Lower leg skin (tissue), 4 donors: ENCODE measurements around the gene RCCD1. TPM values are rescaled to one million over a fixed set of nuclear protein-coding genes. Genes with fewer than 3 reads are reported as not detected.

Source experiments
- DNase-seq, 2 donors: peaks; one replicate each; pipeline ENCODE4 v3.0.0-alpha.2; 2019; ENCODE audit warnings: low spot score in 2 of 2
- H3K4me3 ChIP-seq: fragments of 200-600 bp; sonication (generic); 2 replicates; pipeline ENCODE4 v1.5.1; 2017; ENCODE audit warnings: mild to moderate bottlenecking, low read depth; ENCODE audit not compliant: poor library complexity, severe bottlenecking
- CTCF ChIP-seq, 3 donors: fragments of 450-650 bp; IDR thresholded peaks; one replicate each; pipeline ENCODE4 v1.5.1; 2016; ENCODE audit warnings: antibody characterized with exemption in 3 of 3, mild to moderate bottlenecking in 3 of 3, moderate library complexity in 2 of 3
- POLR2A ChIP-seq, 2 donors: fragments of 450-650 bp; IDR thresholded peaks; one replicate each; pipeline ENCODE4 v1.6.1; 2016 to 2017; ENCODE audit warnings: antibody characterized with exemption in 2 of 2, mild to moderate bottlenecking in 1 of 2, moderate library complexity in 1 of 2
- WGBS, 2 donors: methylation state at CpG; one replicate each; pipeline ENCODE4 v1.1.5; 2018; 5-methylcytosine and 5-hydroxymethylcytosine counted together
- intact Hi-C: fragments of 100-400 bp; cut with DNase I; formaldehyde crosslinking; loops from one replicate; pipeline ENCODE4 v1.15.0; 2023; ENCODE audit warnings: low total_unique reads
- total RNA-seq, 4 donors: library from RNA; depleted of rRNA; stranded (reverse); fragments of >200 nt; gene quantifications; one replicate each; pipeline ENCODE4 v1.1.0, GENCODE V29; 2016

The RCCD1 gene
- total RNA-seq, 4 donors from 2014 or later: 11.0 to 24.5 (median 14.1) TPM

- intact Hi-C loops: loop anchor here (10.0 kb wide), 1 partner anchor 322 kb away; no protein-coding TSS in a partner anchor
- DNase-seq: no peak
- WGBS, 2 donors: 94% methylated on average over 14 of the region's 14 CpGs
Measured at GRCh38 chr15:90952901-90953677, 1.6 kb upstream of the RCCD1 start.

GRCh38 chr15:90953947-90954711, 555 bp upstream of the RCCD1 start:
- H3K4me3 ChIP-seq: no peak overlapping the region
- no peak for DNase-seq
- intact Hi-C loops: loop anchor here (10.0 kb wide), 1 partner anchor 321 kb away; no protein-coding TSS in a partner anchor
- 65% methylated on average over 16 of the region's 16 CpGs for WGBS, 2 donors
- no peak for TF ChIP-seq CTCF (IDR thresholded peaks at IDR 0.05)
- TF ChIP-seq POLR2A (IDR thresholded peaks at IDR 0.05): no peak

More at GRCh38 chr15:90952901-90953677, 1.6 kb upstream of the RCCD1 start:
- TF ChIP-seq POLR2A (IDR thresholded peaks at IDR 0.05) (no peak), CTCF (IDR thresholded peaks at IDR 0.05) (no peak)
- H3K4me3 ChIP-seq: no peak overlapping the region

- WGBS, 2 donors: 56 to 62% methylated on average over 20 of the region's 20 CpGs
- intact Hi-C loops: loop anchor here (5.0 to 10.0 kb wide), 3 partner anchors 37 to 319 kb away; partner anchors contain the start of gene PRC1
- TF ChIP-seq CTCF (IDR thresholded peaks at IDR 0.05): no peak
- no peak for TF ChIP-seq POLR2A (IDR thresholded peaks at IDR 0.05)
- no peak for DNase-seq
- no peak overlapping the region for H3K4me3 ChIP-seq
Measured at GRCh38 chr15:90955624-90956273, 1.1 kb downstream of the RCCD1 start.

- intact Hi-C loops: loop anchor here (5.0 to 10.0 kb wide), 3 partner anchors 36 to 318 kb away; partner anchors contain the start of gene PRC1
Measured at GRCh38 chr15:90956274-90957030, 1.8 kb downstream of the RCCD1 start.

More at GRCh38 chr15:90956274-90957030, 1.8 kb downstream of the RCCD1 start:
- peak in 1 of 3 donors; percentile 58 for TF ChIP-seq CTCF (IDR thresholded peaks at IDR 0.05)
- TF ChIP-seq POLR2A (IDR thresholded peaks at IDR 0.05): no peak
- 6 to 7% methylated on average over 36 to 39 of the region's 56 CpGs for WGBS, 2 donors
- H3K4me3 ChIP-seq: peak overlapping the region; percentile 25
- peak; percentile 49 to 96 for DNase-seq
